ENCODE measurements around the gene SAMD9.

SAMD9 gene
- 23.2 to 341 (median 189) reads per million in 9 experiments for total RNA-seq

DNA sequence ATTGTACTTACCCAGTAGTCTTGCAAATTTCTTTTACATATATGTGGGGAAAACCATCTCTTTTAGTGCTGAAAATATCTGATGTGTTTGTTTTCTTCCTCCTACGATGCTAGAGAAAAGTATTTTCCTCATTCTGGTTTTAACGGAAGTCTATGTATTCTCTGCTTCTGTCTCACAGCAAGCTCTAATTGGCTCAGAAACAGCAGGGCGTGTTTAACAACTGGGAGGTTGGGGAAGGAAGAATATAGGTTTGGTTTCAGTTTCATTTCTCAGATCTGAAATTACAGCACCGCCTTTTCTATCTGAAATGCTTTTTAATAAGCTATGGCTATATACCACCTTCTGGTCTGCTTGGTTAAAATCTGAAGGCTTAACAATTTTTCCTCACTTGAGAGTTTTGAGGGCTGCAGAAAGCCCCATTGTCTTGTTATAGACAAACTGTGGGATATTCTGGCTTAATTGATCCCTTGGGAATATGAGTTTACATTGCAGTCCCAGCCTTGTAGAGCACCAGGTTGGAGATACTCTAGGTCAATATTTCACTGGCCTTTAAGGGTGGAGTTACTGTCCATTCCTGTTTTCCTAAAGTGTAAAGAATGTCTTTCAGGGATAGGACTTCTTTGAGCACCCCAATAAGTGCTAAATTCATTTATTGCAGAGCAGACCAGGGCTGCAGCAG, at the start of gene SAMD9:
SAMD9 (minus strand) TSS at position 128 of the 679 bp plus-strand sequence. CDS start 11,882 bp downstream, outside the sequence.
- H3K4me3 Mint-ChIP-seq = peak within 1 kb of the TSS; percentile 77 to 82
- H3K27me3 Mint-ChIP-seq = no peaks in the 10 kb centered on the region
- H3K9me3 Mint-ChIP-seq = peaks cover 0 to 2% of the 10 kb centered on the region in 2 donors

DNA sequence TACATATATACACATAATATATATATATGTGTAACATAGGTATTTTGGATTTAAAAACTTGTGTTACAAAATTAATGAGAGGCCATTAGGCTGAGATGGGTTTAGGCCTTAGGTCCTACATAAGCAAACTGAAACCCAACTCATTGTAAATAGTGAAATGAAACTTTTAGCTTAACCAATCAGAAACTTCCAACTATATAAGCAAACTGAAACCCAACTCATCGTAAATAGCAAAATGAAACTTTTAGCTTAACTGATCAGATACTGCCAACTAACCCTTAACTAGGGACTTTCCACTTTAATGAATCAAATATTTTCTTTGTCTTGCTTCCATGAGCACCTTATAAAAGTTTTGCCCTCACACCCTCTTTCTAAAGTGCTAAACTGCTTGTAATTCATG, 47.7 kb upstream of the SAMD9 start:
- Mint-ChIP-seq H3K27ac (peak overlapping the region in 1 of 2 donors; percentile 41), H3K36me3 (ENCODE audit: insufficient read depth) (no peaks in the 10 kb centered on the region), H3K4me3 (peak overlapping the region in 1 of 2 donors; percentile 34), H3K27me3 (peaks cover 0 to 6% of the 10 kb centered on the region in 2 donors), H3K4me1 (ENCODE audit: low read depth in 2 of 2) (peaks cover 0 to 3% of the 10 kb centered on the region in 2 donors), H3K9me3 (peaks cover 2 to 7% of the 10 kb centered on the region in 2 donors)
- peak; percentile 88 for ATAC-seq (replicated peaks)
- no peak for DNase-seq

More for the DNA sequence above, at the start of gene SAMD9:
- peaks cover 30 to 44% of the 10 kb centered on the region in 2 donors for H3K4me1 Mint-ChIP-seq (ENCODE audit: low read depth in 2 of 2)
- ATAC-seq (replicated peaks) (peak; percentile 99), DNase-seq (peak; percentile 51 to 58 (median 52))
- peaks cover 14% of the 10 kb centered on the region for H3K36me3 Mint-ChIP-seq (ENCODE audit: insufficient read depth)
- H3K27ac Mint-ChIP-seq = peak within 1 kb of the TSS; percentile 72 to 97

DNA sequence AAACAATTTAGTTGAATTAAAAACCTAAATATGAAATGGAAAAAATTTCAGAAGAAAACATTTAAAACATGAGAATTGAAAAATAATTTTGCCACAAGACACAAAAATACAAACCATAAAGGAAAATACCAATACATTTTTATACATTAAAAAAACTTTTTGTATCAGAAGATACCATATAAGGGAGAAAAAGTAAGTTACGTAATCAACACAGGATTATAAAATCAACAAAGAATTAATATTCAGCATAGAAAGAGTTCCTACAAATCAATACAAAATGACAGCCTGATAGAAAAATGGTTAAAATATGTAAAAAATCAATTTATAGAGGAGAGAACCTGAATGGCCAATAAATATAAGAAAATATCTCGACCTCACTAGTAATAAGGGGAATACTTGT, 47.0 kb upstream of the SAMD9 start:
- H3K9me3 Mint-ChIP-seq = peaks cover 2 to 7% of the 10 kb centered on the region in 2 donors
- ATAC-seq (replicated peaks) = no peak
- H3K36me3 Mint-ChIP-seq (ENCODE audit: insufficient read depth) = no peaks in the 10 kb centered on the region
- peaks cover 0 to 8% of the 10 kb centered on the region in 2 donors for H3K27me3 Mint-ChIP-seq
- H3K27ac Mint-ChIP-seq = peak overlapping the region; percentile 18 to 41
- no peak for DNase-seq
- no peak overlapping the region for H3K4me3 Mint-ChIP-seq
- peaks cover 0 to 3% of the 10 kb centered on the region in 2 donors for H3K4me1 Mint-ChIP-seq (ENCODE audit: low read depth in 2 of 2)

DNA sequence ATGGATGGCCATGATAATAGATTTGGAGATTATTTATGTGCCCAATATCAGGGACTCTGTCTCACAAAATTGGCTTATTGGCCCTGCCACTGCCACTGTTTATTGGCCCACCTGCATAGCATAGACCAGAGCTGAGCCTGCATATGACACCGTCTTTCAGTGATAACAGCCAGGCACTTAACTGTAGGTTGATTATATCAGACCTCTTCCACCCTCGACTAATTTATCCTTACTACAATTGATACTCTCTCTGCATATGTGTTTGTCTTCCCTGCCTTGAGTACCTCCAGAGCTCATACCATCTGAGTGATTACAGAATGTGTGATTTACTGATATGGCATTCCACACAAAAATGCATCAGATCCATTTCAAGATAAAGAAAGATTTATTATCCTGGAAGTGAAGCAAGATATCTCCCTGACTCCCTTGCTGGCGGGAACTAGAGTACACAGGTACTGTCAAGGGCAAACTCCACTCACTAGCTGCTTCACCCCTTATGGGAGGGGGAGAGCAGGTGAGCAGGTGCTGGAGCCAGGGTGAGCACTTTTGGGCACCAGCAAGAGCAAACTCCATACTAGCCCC, 43.5 kb upstream of the SAMD9 start:
- peaks cover 0 to 15% of the 10 kb centered on the region in 2 donors for H3K27me3 Mint-ChIP-seq
- no peak overlapping the region for H3K4me3 Mint-ChIP-seq
- H3K27ac Mint-ChIP-seq = no peak overlapping the region
- H3K36me3 Mint-ChIP-seq (ENCODE audit: insufficient read depth) = no peaks in the 10 kb centered on the region
- no peak for ATAC-seq (replicated peaks)
- no peak for DNase-seq
- H3K4me1 Mint-ChIP-seq (ENCODE audit: low read depth in 2 of 2) = peaks cover 0 to 3% of the 10 kb centered on the region in 2 donors
- no peaks in the 10 kb centered on the region for H3K9me3 Mint-ChIP-seq

DNA sequence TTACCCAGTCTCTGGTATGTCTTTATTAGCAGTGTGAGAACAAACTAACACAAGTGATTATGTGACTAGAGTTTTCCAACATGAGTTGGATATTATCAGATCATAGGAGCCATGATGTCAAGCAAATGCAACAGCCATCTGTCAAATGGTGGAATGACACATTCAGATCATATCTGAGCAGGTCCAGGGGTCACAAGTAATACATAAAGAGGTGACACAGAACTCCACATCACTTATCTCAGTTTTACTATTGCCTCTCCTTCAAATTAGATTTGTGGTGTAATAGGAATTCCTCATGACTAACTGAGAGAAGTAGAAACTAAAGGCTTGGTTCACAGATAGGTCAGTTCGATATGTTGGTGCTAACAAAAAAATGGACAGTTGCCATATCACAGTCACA, 42.6 kb upstream of the SAMD9 start:
- peaks cover 0 to 15% of the 10 kb centered on the region in 2 donors for H3K27me3 Mint-ChIP-seq
- no peak for ATAC-seq (replicated peaks)
- no peaks in the 10 kb centered on the region for H3K36me3 Mint-ChIP-seq (ENCODE audit: insufficient read depth)
- H3K4me3 Mint-ChIP-seq = no peak overlapping the region
- H3K4me1 Mint-ChIP-seq (ENCODE audit: low read depth in 2 of 2) = no peaks in the 10 kb centered on the region
- H3K9me3 Mint-ChIP-seq = no peaks in the 10 kb centered on the region
- DNase-seq = no peak
- H3K27ac Mint-ChIP-seq = no peak overlapping the region

DNA sequence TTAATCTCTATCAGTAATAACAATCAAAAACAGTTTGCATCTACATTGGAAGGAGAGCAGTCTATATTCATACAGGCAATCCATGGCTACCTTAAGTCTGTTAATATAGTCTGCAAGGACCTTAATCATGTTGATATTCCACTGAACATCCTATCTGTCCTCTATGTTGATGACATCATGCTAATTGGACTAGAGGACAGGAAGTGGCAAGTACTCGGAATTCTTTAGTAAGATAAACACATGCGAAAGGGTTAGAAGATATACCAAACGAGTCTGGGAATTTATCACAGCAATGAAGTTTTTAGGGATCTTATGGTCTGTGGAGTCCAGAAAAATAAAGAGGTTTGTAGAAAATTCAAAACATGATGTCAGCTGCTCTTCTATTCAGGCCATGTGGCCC, 41.7 kb upstream of the SAMD9 start:
- ATAC-seq (replicated peaks) (no peak), DNase-seq (no peak)
- H3K4me1 Mint-ChIP-seq (ENCODE audit: low read depth in 2 of 2) = no peaks in the 10 kb centered on the region
- H3K36me3 Mint-ChIP-seq (ENCODE audit: insufficient read depth) = no peaks in the 10 kb centered on the region
- H3K9me3 Mint-ChIP-seq = no peaks in the 10 kb centered on the region
- no peak overlapping the region for H3K27ac Mint-ChIP-seq
- no peak overlapping the region for H3K4me3 Mint-ChIP-seq
- H3K27me3 Mint-ChIP-seq = peaks cover 0 to 21% of the 10 kb centered on the region in 2 donors

DNA sequence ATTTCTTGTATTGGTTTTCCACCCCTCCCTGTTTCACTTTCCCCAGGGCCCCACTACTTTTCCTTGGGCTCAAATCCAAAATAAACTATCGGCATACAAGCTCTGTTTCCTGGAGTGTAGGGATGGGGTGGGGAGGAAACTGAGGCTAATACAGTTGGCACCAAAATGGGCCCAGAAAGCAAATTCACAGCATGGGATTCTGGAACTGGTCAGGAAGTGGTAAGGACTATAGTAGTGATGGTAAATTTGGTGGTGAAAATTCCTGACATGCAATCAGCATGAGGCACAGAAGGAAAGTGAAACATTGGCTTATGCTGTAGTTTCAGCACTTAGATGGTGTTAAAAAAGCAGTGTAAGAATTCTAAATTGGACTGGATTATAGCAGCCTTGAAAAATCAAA, 39.1 kb upstream of the SAMD9 start:
- no peaks in the 10 kb centered on the region for H3K9me3 Mint-ChIP-seq
- H3K27me3 Mint-ChIP-seq = peaks cover 0 to 22% of the 10 kb centered on the region in 2 donors
- H3K4me1 Mint-ChIP-seq (ENCODE audit: low read depth in 2 of 2) = no peaks in the 10 kb centered on the region
- DNase-seq (no peak), ATAC-seq (replicated peaks) (no peak)
- no peak overlapping the region for H3K27ac Mint-ChIP-seq
- no peaks in the 10 kb centered on the region for H3K36me3 Mint-ChIP-seq (ENCODE audit: insufficient read depth)
- no peak overlapping the region for H3K4me3 Mint-ChIP-seq

DNA sequence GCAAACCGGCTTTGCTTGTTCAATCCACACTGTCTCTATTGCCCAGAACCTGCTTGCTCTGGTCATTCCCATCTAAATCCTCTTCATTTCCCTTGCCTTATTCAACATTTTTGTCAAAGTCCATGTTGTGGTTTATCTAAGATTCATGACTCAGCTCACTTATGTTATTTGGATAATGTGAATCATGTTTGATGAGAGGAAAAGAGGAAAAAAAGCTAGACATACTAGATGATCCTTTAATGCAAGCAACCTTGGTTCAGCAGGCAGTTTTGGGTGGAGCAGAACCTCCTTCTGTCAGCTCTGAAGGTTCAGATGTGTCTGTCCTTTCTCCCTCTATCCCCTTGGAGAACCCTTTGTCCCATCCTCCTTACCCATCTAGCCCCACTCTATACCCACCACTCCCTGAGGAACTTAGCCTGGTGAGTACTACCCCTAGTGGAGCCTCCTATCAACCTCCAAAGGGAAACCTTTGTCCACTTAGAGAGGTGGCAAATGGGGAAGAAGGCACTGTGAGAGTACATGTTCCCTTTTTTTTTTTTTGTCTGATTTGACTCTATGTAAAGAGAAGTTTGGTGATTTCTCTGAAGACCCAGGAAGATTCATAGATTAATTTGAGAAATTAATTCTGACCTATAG, 32.5 kb upstream of the SAMD9 start:
- Mint-ChIP-seq H3K27me3 (peaks cover 0 to 7% of the 10 kb centered on the region in 2 donors), H3K4me1 (ENCODE audit: low read depth in 2 of 2) (peaks cover 21 to 26% of the 10 kb centered on the region in 2 donors), H3K27ac (no peak overlapping the region), H3K36me3 (ENCODE audit: insufficient read depth) (peaks cover 17% of the 10 kb centered on the region), H3K4me3 (no peak overlapping the region), H3K9me3 (peaks cover 2 to 8% of the 10 kb centered on the region in 2 donors)
- ATAC-seq (replicated peaks) (no peak), DNase-seq (no peak)

DNA sequence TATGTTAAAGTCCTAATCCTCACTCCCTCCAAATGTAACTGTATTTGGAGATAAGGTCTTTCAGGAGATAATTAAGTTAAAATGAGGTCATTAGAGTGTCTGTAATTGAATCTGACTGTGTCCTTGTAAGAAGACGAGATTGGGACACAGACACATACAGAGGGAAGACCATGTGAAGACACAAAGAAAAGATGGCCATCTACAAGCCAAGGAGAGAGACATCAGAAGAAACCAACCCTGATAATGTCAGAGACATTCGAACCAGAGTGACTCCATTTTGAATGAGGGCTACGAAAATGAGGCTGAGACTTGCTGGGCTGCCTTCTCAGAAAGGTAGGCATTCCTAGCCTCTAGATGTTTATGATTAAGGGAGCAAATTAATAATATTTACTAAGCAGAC, 30.9 kb upstream of the SAMD9 start:
- peaks cover 2 to 8% of the 10 kb centered on the region in 2 donors for H3K9me3 Mint-ChIP-seq
- peaks cover 21 to 27% of the 10 kb centered on the region in 2 donors for H3K4me1 Mint-ChIP-seq (ENCODE audit: low read depth in 2 of 2)
- H3K36me3 Mint-ChIP-seq (ENCODE audit: insufficient read depth) = peaks cover 27% of the 10 kb centered on the region
- peak overlapping the region; percentile 86 to 92 for H3K4me3 Mint-ChIP-seq
- no peak for ATAC-seq (replicated peaks)
- no peaks in the 10 kb centered on the region for H3K27me3 Mint-ChIP-seq
- DNase-seq = no peak
- peak overlapping the region; percentile 98 for H3K27ac Mint-ChIP-seq

DNA sequence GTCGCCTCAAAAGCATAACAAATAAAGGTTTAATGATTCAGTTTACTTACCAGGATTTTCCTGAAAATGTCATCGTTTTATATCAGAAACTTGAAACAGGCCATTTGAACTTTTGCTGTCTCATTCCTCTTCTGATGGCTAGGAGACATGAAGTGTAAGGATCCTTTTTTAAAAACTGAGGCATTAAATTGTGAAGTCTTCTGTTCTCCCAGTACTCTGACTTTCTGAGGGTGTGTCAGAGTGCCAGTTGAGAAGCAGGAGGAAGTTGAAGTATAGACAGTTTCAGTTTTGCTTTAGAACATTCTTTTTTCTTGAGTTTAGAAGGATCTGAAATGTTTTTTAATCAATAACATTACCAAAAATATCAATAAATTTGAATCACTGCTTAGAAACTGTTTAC, 30.4 kb upstream of the SAMD9 start, which contains the start of gene SAMD9L:
SAMD9L (minus strand) TSS at position 242 of the 400 bp plus-strand sequence. CDS start 12,414 bp downstream, outside the sequence.
- peak within 1 kb of the TSS; percentile 86 to 92 for H3K4me3 Mint-ChIP-seq
- peak within 1 kb of the TSS; percentile 98 for H3K27ac Mint-ChIP-seq
- no peaks in the 10 kb centered on the region for H3K27me3 Mint-ChIP-seq
- peaks cover 23 to 31% of the 10 kb centered on the region in 2 donors for H3K4me1 Mint-ChIP-seq (ENCODE audit: low read depth in 2 of 2)
- peaks cover 33% of the 10 kb centered on the region for H3K36me3 Mint-ChIP-seq (ENCODE audit: insufficient read depth)
- ATAC-seq (replicated peaks) = peak; percentile 59
- DNase-seq = no peak
- peaks cover 2 to 8% of the 10 kb centered on the region in 2 donors for H3K9me3 Mint-ChIP-seq

DNA sequence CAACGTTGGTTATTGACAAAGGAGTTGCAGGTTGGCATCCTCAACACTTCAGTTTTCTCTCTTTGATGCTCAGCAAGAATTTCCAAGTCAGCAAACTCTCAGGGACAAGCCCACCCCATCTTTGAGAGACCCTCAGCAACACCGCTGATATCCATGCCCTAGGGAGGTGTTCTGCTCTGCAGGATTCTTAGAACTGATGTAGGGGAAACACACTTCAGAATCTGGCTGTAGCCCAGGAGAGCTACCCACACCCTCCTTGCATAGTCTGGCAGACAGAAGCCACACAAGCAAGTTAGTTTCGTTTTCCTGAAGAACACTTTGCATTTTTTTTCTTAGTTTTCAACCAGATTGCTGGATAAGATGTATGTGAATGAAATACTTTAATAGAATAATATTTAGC, 29.6 kb upstream of the SAMD9 start:
- no peaks in the 10 kb centered on the region for H3K27me3 Mint-ChIP-seq
- H3K27ac Mint-ChIP-seq = peak overlapping the region; percentile 98
- DNase-seq (peak; percentile 9 to 33 (median 24)), ATAC-seq (replicated peaks) (peak; percentile 92)
- H3K4me1 Mint-ChIP-seq (ENCODE audit: low read depth in 2 of 2) = peaks cover 23 to 31% of the 10 kb centered on the region in 2 donors
- peaks cover 40% of the 10 kb centered on the region for H3K36me3 Mint-ChIP-seq (ENCODE audit: insufficient read depth)
- peaks cover 2 to 8% of the 10 kb centered on the region in 2 donors for H3K9me3 Mint-ChIP-seq
- H3K4me3 Mint-ChIP-seq = peak overlapping the region; percentile 86 to 92

DNA sequence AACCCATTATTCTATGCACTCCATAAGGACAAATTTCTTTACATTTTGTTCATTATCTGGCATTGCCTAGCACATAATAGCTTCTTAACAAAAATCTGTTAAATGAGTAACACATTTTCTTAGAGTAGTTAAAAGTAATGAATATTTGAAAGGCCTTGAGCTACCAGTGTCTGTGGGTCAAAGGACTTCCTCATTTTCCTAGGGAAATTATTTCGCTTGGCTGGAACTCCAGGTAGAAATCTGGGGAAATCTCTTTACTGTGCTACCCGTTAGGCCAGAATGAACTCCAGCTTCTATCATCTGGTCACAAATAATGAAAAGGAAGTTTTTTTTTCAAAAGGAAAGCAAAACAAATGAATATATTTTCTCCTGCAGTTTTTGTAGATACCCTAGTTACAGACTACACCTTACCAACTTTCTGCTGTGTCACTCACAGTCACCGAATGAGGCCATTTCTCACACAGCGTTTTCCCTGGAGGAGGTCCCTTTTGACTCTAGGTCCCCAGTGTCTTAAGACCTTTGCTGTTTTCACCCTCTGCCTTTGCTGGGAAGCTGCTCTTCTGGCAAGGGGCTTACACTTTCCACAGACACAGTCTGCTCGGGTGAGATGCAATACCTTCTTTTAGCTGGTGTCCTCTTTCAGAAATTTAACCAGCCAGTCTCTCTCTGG, 28.8 kb upstream of the SAMD9 start:
- Mint-ChIP-seq H3K27ac (peak overlapping the region; percentile 98), H3K36me3 (ENCODE audit: insufficient read depth) (peaks cover 40% of the 10 kb centered on the region), H3K27me3 (no peaks in the 10 kb centered on the region), H3K4me1 (ENCODE audit: low read depth in 2 of 2) (peaks cover 23 to 31% of the 10 kb centered on the region in 2 donors), H3K4me3 (peak overlapping the region; percentile 86 to 92), H3K9me3 (peaks cover 2 to 8% of the 10 kb centered on the region in 2 donors)
- DNase-seq = no peak
- no peak for ATAC-seq (replicated peaks)

DNA sequence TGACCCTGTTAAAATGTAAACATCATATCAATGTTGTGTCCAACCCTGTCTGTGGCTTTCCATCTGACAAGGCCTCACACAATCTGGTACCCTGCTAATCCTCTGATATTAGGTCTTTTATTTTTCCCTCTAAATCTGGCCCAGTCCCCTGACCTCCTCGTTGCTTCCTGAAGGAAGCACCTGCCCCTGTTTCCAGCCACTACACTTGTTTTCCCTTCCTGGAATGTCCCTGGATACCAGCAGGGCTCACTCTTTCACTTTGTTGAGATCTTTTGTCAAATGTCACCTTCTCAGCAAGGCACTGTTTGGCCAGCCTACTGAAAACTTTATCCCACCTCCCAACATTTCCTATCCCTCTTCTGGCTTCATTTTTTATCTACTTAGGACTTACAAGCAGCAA, 28.3 kb upstream of the SAMD9 start:
- Mint-ChIP-seq H3K27ac (peak overlapping the region; percentile 49 to 98), H3K9me3 (peaks cover 2 to 8% of the 10 kb centered on the region in 2 donors), H3K36me3 (ENCODE audit: insufficient read depth) (peaks cover 40% of the 10 kb centered on the region), H3K4me1 (ENCODE audit: low read depth in 2 of 2) (peaks cover 23 to 31% of the 10 kb centered on the region in 2 donors), H3K27me3 (no peaks in the 10 kb centered on the region), H3K4me3 (peak overlapping the region; percentile 86 to 92)
- ATAC-seq (replicated peaks) = no peak
- no peak for DNase-seq
